ENCODE data around the gene CNTNAP4.

Gene CNTNAP4

GRCh38 chr16:76500006-76500405, 222.8 kb downstream of the CNTNAP4 start:
- no peak for DNase-seq

DNA sequence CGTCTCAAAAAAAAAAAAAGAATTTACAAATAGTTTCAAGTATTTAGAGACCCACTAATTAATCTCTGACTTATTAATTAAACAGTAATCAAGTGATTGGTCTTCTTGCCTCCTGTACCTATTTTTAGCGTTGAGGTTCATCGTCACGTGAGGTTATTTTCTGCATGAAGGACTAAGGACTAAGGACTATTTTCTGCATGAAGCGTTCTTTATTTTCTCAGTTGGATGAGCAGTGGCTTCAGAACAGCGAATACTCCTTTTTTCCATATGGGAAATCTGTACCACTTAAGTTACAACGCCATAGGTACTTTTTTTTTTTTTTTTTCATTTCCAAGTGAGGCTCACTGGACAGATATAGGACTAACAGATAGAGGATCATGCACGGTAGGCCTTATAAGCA, 224.9 kb downstream of the CNTNAP4 start:
- no peak for DNase-seq

GRCh38 chr16:76502555-76502954, 225.4 kb downstream of the CNTNAP4 start:
- no peak for DNase-seq

DNA sequence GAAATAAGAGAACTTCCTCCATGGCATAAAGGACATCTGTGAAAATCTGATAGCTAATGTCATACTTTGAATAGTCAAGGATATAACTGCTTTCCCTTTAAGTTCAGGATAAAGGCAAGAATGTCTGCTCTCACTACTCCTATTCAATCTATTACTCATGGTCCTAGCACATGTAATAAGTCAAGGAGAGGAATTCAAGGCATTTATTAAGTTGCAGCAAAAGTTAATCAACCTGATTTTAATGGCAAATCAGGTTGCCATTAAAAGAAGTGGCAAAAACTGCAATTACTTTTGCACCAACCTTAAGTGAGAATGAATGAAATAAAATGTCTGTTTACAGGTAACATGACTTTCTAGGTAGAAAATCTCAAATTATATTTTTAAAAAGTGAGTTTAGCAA, 225.9 kb downstream of the CNTNAP4 start:
- DNase-seq: no peak

- DNase-seq: no peak
Measured at GRCh38 chr16:76511203-76511602, 234.0 kb downstream of the CNTNAP4 start.

DNA sequence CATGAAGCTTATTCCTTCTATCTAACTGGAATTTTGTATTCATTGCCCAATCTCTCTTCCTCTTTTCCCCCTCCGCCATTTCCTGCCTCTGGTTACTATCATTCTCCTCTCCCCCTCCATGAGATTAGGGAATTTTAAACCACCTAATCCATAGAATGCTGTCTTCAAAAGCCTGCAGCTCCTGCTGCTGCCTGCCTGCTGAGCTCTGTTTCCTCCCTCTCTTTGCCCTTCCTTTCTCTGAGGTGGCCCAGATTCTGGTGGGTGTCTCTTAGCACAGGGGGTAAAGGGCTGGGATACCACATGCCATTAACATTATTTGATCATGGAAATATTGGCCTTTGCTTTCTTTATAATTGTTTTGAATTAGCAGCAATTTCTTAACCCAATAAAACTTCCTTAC, 241.6 kb downstream of the CNTNAP4 start:
- no peak for DNase-seq

DNA sequence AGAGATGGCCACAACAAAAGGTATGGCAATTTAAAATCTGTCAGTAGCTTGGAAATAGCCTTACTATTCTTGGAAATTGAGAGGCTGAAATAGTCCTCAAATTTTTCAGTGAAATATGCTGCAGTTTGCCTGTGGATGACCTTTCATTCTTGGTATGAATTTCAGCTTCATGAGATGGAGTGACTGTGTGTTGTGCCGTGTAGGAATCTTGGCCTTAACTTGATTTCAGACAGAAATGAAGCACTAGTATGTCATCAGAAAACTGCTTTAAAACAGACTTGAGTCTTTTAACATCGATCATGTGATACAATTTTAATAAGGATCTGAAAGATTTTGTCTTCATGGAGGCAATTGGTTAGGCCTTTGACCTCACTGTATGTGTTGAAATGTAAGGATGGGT, 247.2 kb downstream of the CNTNAP4 start:
- DNase-seq: peak; percentile 14

GRCh38 chr16:76524769-76525168, 247.6 kb downstream of the CNTNAP4 start:
- no peak for DNase-seq

GRCh38 chr16:76527244-76527643, 250.0 kb downstream of the CNTNAP4 start:
- DNase-seq: no peak

DNA sequence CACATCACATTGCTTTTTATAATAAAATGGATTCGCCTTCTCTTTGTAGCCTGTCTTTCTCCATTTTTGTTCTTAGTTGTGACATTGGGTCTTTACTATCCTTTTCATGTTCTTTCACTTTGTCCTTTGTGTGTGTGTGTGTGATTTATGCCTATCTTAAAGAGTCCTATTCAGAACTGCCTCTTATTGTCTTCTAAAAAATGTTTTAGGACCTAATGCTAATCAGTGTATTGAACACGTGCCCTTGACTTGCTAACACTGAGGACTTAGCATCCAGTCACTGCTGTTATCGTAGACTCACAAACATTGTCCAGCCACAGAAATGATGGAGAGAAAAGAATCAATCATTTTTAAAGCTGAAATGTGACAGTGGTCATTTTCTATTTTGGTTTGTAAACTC, 251.9 kb downstream of the CNTNAP4 start:
- DNase-seq: no peak

DNA sequence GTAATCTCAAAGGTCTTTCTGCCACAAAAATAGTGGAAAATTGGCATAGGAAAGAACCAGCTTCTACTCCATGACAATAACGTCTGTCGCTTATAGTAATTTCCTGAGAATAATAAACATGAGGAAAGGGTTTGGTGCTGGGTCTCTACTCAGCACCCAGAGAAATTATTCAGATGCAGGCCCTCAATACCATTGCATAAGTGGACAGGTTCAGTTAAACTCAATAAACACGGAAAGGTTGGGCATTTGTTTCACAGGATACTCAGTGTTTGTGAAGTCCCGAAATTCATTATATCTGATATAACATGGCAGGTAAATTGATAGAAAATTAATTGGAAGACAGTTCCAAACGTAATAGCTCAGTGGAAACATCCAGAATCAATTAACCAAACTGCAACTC, 254.0 kb downstream of the CNTNAP4 start:
- DNase-seq: no peak

GRCh38 chr16:76532188-76532973, 255.2 kb downstream of the CNTNAP4 start:
- DNase-seq: no peak

- no peak for DNase-seq
Measured at GRCh38 chr16:76539609-76540008, 262.4 kb downstream of the CNTNAP4 start.

DNA sequence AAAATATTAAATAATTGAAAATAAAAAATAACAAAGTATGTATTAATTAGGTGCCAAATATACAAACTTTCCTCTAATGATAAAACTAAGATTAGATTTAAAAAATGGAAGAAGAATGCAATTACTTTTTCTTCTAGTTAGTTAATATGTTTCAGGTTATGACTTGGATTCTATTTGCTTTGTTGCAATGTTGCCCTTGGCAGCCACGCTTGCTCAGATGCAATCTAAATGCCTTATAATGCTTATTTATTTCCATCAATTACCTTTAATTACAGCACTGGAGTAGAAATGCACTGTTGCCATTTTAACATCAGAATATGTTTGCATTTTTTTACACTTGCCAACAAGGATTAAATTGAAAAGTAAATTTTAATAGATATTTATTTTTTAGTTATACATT, 263.9 kb downstream of the CNTNAP4 start:
- no peak for DNase-seq

GRCh38 chr16:76565542-76565941, 288.3 kb downstream of the CNTNAP4 start:
- no peak for DNase-seq

- no peak for DNase-seq
Measured at GRCh38 chr16:76571755-76572154, 294.6 kb downstream of the CNTNAP4 start.

DNA sequence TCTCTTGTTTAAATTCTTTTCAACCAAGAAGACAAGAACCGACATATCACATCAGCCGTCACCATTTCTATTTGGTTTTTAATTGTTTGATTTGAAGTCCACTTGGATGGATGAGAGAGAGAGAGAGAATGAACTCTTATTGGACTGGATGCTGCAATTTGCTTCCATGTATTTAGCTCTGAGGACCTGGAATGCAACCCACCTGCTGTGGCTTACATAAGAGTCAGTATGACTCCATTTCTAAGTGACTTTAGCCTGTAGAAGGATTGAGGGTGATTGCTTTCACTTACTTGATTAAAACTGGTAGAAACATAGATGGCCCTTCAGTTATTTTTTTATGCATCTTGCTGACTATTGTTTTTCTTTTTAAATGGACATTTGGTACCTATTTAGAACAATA, 296.1 kb downstream of the CNTNAP4 start:
- DNase-seq: no peak

GRCh38 chr16:76574651-76575050, 297.4 kb downstream of the CNTNAP4 start:
- no peak for DNase-seq

DNA sequence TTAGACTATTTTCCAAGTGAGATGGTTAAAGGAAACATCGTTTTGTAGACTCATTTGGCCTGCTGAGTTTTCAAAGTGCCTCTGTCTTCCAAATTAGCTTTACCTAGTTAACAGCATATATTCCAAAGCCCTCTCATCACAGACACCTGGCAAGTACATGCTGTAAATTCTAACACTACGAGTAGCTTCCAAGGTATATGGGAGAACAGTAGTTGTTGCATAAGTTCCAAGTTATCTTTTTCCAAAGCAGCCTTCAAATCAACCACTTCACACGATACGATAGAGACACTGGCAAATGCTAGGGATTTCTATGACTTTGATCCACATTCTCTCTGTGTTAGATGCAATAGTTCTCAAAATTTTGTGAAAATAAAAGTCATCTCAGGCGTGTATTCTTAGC, 299.3 kb downstream of the CNTNAP4 start:
- DNase-seq: no peak

- DNase-seq: no peak
Measured at GRCh38 chr16:76577003-76577402, 299.8 kb downstream of the CNTNAP4 start.

GRCh38 chr16:76579277-76579922, 302.2 kb downstream of the CNTNAP4 start:
- no peak for DNase-seq

- peak; percentile 38 for DNase-seq
Measured at GRCh38 chr16:76583466-76583865, 306.3 kb downstream of the CNTNAP4 start.

GRCh38 chr16:76583945-76584344, 306.7 kb downstream of the CNTNAP4 start:
- DNase-seq: peak; percentile 14

GRCh38 chr16:76598498-76598897, 321.3 kb downstream of the CNTNAP4 start:
- no peak for DNase-seq

DNA sequence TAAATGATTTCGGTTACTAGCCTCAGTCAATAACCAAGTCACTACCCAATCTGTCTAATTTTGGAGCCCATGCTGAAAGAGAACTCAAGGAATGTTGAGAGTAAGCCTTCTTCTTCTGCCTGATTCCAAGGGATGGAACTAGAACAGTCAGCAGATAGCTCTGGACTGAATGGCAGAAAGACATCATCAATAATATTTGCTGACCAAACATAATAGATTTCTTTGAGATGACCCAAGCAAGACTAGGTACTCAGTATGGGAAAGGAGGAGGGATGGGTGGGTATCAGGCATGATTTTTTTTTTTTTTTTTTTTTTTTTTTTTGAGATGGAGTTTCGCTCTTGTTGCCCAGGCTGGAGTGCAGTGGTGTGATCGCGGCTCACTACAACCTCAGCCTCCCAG, 330.1 kb downstream of the CNTNAP4 start:
- DNase-seq: no peak

All from fibroblast of skin of right biceps (primary cell).